Left ventricle myocardium inferior (tissue), 1 donor: ENCODE measurements around the gene DDO. TPM values are rescaled to one million over a fixed set of nuclear protein-coding genes. Genes with fewer than 3 reads are reported as not detected.

ENCODE experiments used
- DNase-seq: peaks from one replicate; pipeline ENCODE4 v3.0.0-alpha.2; 2020
- H3K27ac ChIP-seq: fragments of 200-600 bp; replicated peaks from 2 replicates; pipeline ENCODE4 v1.8.0; 2021
- H3K27me3 ChIP-seq: fragments of 200-600 bp; 2 replicates; pipeline ENCODE4 v1.8.0; 2021; ENCODE audit warnings: low read depth
- H3K36me3 ChIP-seq: fragments of 200-600 bp; 2 replicates; pipeline ENCODE4 v1.8.0; 2021
- H3K4me1 ChIP-seq: fragments of 200-600 bp; 2 replicates; pipeline ENCODE4 v1.8.0; 2021
- H3K4me3 ChIP-seq: fragments of 200-600 bp; 2 replicates; pipeline ENCODE4 v1.8.0; 2021; ENCODE audit warnings: mild to moderate bottlenecking, moderate library complexity
- H3K9me3 ChIP-seq: fragments of 200-600 bp; replicated peaks from 2 replicates; pipeline ENCODE4 v1.8.0; 2021
- CTCF ChIP-seq: fragments of 200-600 bp; IDR thresholded peaks from 2 replicates; pipeline ENCODE4 v1.8.0; 2021; ENCODE audit warnings: antibody characterized with exemption, mild to moderate bottlenecking, borderline replicate concordance
- intact Hi-C: fragments of 100-400 bp; cut with micrococcal nuclease; formaldehyde crosslinking; loops from one replicate; pipeline ENCODE4 v1.11.0; 2022
- total RNA-seq: library from RNA; stranded (reverse); fragmentation: NEBNext Ultra II Directional; extraction: Animal tissue kit (Norgen Biotek cat#: 25700); gene quantifications from one replicate; pipeline ENCODE4 v1.2.1, GENCODE V29; 2021
- donor health status: DM: no; HTN: yes; CAD: no; lungs with severe emphysema.

DDO gene
- total RNA-seq, 1 donor from 2014 or later: 37.6 TPM

DNA sequence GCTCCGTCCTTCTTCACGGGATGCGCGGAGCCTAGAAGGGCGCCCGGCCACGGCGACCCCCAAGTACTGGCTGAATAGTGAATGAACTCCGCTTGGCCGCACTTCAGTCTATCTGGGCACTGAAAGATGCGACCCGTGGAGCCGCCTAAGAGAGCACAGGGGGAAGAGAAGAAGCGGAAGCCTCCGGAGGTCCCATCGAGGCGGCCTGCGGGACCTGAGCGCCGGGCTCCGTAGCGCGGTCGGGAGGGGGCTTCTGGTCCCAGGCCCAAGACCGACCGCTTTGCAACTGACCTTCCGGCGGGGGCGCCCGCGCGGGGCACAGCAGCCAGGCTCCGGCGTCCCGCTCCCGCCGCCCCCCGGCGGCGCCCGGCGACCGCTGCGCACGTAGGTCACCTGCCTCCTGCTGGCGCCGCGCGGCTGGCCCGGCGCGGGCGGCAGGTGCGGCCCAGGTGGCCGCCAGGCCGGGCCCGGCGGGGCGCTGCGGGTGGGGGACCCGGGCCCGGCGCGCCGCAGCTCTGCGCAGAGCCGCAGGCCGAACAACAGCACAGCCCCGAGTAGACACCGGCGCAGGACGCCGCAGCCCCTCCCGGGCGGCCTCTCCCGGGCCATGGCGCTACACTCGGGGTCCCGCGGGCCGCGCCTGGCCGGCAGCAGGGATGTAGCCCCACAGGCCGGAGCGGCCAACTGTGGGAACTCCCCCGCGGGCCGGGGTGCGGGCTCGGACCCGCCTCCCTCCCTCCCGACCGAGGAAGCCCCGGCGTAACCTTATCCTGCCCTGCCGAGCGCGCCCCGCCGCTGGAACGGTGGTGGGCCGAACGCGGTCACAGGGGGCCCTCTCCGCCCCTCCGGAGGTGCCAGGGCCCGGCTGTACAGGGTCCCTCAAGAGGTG, 57.5 kb downstream of the DDO start, which contains the start of gene METTL24:
Gene METTL24, minus strand, starts transcription at position 686 of the 889 bp plus-strand sequence. Its CDS starts 77 bp downstream, at position 609.
- peaks cover 59% of the 10 kb centered on the region for H3K27me3 ChIP-seq
- intact Hi-C loops: no loop called here
- peak within 1 kb of the TSS; percentile 74 for H3K27ac ChIP-seq
- H3K36me3 ChIP-seq: no peaks in the 10 kb centered on the region
- H3K4me1 ChIP-seq: peaks cover 25% of the 10 kb centered on the region
- no peak for TF ChIP-seq CTCF
- H3K4me3 ChIP-seq: peak within 1 kb of the TSS; percentile 71
- no peaks in the 10 kb centered on the region for H3K9me3 ChIP-seq
- no peak for DNase-seq

- TF ChIP-seq CTCF: no peak
- Histone ChIP-seq H3K36me3 (no peaks in the 10 kb centered on the region), H3K4me3 (peak overlapping the region; percentile 71), H3K9me3 (no peaks in the 10 kb centered on the region), H3K27ac (peak overlapping the region; percentile 74), H3K27me3 (peaks cover 59% of the 10 kb centered on the region), H3K4me1 (peaks cover 29% of the 10 kb centered on the region)
- intact Hi-C loops: no loop called here
- DNase-seq: no peak
Observed at GRCh38 chr6:110357298-110357663, 58.1 kb downstream of the DDO start.

DNA sequence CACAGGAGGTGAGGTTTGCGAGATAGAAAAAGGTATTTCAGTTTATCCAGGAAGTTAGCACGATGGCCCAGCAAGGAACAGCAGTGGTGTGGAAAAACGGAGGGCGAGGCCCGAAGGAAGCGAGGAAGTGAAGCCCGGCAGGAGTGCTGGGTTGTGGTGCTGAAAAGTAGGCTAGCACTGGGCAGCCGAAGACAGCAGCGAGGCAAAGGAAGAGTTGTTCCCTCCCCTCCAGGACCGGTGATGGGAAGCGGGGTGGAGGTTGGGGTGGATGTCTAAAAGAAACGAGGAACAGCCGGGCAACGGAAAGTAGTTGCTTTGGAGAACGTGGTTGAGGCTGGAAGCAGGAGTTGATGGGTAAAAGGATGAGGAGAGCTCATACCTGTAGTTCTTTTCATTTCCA, 58.6 kb downstream of the DDO start:
- peaks cover 59% of the 10 kb centered on the region for H3K27me3 ChIP-seq
- intact Hi-C loops: no loop called here
- no peaks in the 10 kb centered on the region for H3K36me3 ChIP-seq
- TF ChIP-seq CTCF: no peak
- no peaks in the 10 kb centered on the region for H3K9me3 ChIP-seq
- H3K4me3 ChIP-seq: no peak overlapping the region
- peaks cover 31% of the 10 kb centered on the region for H3K4me1 ChIP-seq
- no peak for DNase-seq
- H3K27ac ChIP-seq: no peak overlapping the region

- no peak for DNase-seq
- Histone ChIP-seq H3K27ac (no peak overlapping the region), H3K4me3 (no peak overlapping the region), H3K36me3 (no peaks in the 10 kb centered on the region), H3K4me1 (peaks cover 31% of the 10 kb centered on the region), H3K27me3 (peaks cover 49% of the 10 kb centered on the region), H3K9me3 (no peaks in the 10 kb centered on the region)
- intact Hi-C loops: no loop called here
- no peak for TF ChIP-seq CTCF
Observed at GRCh38 chr6:110355727-110356126, 59.6 kb downstream of the DDO start.

GRCh38 chr6:110355022-110355421, 60.4 kb downstream of the DDO start:
- Histone ChIP-seq H3K27me3 (peaks cover 42% of the 10 kb centered on the region), H3K4me3 (no peak overlapping the region), H3K27ac (no peak overlapping the region), H3K36me3 (no peaks in the 10 kb centered on the region), H3K4me1 (peaks cover 31% of the 10 kb centered on the region), H3K9me3 (no peaks in the 10 kb centered on the region)
- intact Hi-C loops: no loop called here
- DNase-seq: no peak
- no peak for TF ChIP-seq CTCF
